Esophagus squamous epithelium (tissue), 4 donors: ENCODE results near the gene CCDC136.

Source experiments
- POLR2A ChIP-seq, 4 donors: fragments of 450-650 bp; IDR thresholded peaks; one replicate each; pipeline ENCODE4 v1.6.1; 2017; ENCODE audit warnings: antibody characterized with exemption in 4 of 4, mild to moderate bottlenecking in 4 of 4, moderate library complexity in 3 of 4
- TF ChIP-seq, protein P1 (sequence below), 6 experiments: fragments of 450-650 bp in 4 of 6; fragments of 200-600 bp in 2 of 6; sonication (generic) in 2 of 6; IDR thresholded peaks; one replicate each; pipeline ENCODE4 v1.5.1; 2016 to 2019; ENCODE audit warnings: antibody characterized with exemption in 6 of 6, mild to moderate bottlenecking in 4 of 6, moderate library complexity in 4 of 6

DNA sequence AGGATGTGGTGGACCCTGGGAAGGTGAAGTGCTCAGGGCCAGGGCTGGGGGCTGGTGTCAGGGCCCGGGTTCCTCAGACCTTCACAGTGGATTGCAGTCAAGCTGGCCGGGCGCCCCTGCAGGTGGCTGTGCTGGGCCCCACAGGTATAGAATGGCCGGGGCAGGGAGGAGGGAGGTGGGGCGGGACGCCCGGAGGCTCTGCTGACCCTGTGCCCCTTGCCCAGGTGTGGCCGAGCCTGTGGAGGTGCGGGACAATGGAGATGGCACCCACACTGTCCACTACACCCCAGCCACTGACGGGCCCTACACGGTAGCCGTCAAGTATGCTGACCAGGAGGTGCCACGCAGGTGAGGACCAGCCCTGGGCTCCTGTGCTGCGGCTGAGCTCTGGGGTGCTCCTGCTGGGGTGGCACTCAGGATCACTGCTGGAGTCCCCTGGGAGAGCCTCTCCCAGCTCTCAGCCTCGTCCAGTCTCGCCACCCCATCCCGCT lies 56.0 kb downstream of the CCDC136 start:
- TF ChIP-seq, protein P1, sequence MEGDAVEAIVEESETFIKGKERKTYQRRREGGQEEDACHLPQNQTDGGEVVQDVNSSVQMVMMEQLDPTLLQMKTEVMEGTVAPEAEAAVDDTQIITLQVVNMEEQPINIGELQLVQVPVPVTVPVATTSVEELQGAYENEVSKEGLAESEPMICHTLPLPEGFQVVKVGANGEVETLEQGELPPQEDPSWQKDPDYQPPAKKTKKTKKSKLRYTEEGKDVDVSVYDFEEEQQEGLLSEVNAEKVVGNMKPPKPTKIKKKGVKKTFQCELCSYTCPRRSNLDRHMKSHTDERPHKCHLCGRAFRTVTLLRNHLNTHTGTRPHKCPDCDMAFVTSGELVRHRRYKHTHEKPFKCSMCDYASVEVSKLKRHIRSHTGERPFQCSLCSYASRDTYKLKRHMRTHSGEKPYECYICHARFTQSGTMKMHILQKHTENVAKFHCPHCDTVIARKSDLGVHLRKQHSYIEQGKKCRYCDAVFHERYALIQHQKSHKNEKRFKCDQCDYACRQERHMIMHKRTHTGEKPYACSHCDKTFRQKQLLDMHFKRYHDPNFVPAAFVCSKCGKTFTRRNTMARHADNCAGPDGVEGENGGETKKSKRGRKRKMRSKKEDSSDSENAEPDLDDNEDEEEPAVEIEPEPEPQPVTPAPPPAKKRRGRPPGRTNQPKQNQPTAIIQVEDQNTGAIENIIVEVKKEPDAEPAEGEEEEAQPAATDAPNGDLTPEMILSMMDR (IDR thresholded peaks at IDR 0.05), result no peak
- no peak for TF ChIP-seq POLR2A (IDR thresholded peaks at IDR 0.05)
